Measurements from ENCODE around the gene MAS1. TPM values are rescaled to one million over a fixed set of nuclear protein-coding genes. Genes with fewer than 3 reads are reported as not detected.

MAS1 gene
- total RNA-seq, 1 donor from 2014 or later: not detected

- no peak for DNase-seq (ENCODE audit: low read depth)
- no peaks in the 10 kb centered on the region for H3K36me3 ChIP-seq (ENCODE audit: control insufficient read depth, insufficient read depth, low read length)
- H3K4me3 ChIP-seq (ENCODE audit: low read depth, low read length): no peak overlapping the region
- no peak for TF ChIP-seq CTCF (IDR thresholded peaks at IDR 0.05; ENCODE audit: insufficient read depth, low read length, poor library complexity, severe bottlenecking)
- H3K27me3 ChIP-seq (ENCODE audit: control insufficient read depth, insufficient read depth, low read length): no peaks in the 10 kb centered on the region
Measured at GRCh38 chr6:159894991-159895390, 4.2 kb downstream of the MAS1 start.

- H3K4me3 ChIP-seq (ENCODE audit: low read depth, low read length): no peak overlapping the region
- no peaks in the 10 kb centered on the region for H3K27me3 ChIP-seq (ENCODE audit: control insufficient read depth, insufficient read depth, low read length)
- DNase-seq (ENCODE audit: low read depth): no peak
- H3K36me3 ChIP-seq (ENCODE audit: control insufficient read depth, insufficient read depth, low read length): no peaks in the 10 kb centered on the region
- no peak for TF ChIP-seq CTCF (IDR thresholded peaks at IDR 0.05; ENCODE audit: insufficient read depth, low read length, poor library complexity, severe bottlenecking)
Measured at GRCh38 chr6:159897603-159898002, 6.8 kb downstream of the MAS1 start.

- no peak for TF ChIP-seq CTCF (IDR thresholded peaks at IDR 0.05; ENCODE audit: insufficient read depth, low read length, poor library complexity, severe bottlenecking)
- no peaks in the 10 kb centered on the region for H3K27me3 ChIP-seq (ENCODE audit: control insufficient read depth, insufficient read depth, low read length)
- no peaks in the 10 kb centered on the region for H3K36me3 ChIP-seq (ENCODE audit: control insufficient read depth, insufficient read depth, low read length)
- no peak overlapping the region for H3K4me3 ChIP-seq (ENCODE audit: low read depth, low read length)
- no peak for DNase-seq (ENCODE audit: low read depth)
Measured at GRCh38 chr6:159898519-159898918, 7.7 kb downstream of the MAS1 start.

GRCh38 chr6:159899994-159900745, 9.4 kb downstream of the MAS1 start:
- H3K27me3 ChIP-seq (ENCODE audit: control insufficient read depth, insufficient read depth, low read length): no peaks in the 10 kb centered on the region
- no peak overlapping the region for H3K4me3 ChIP-seq (ENCODE audit: low read depth, low read length)
- peak; percentile 74 for DNase-seq (ENCODE audit: low read depth)
- H3K36me3 ChIP-seq (ENCODE audit: control insufficient read depth, insufficient read depth, low read length): no peaks in the 10 kb centered on the region
- no peak for TF ChIP-seq CTCF (IDR thresholded peaks at IDR 0.05; ENCODE audit: insufficient read depth, low read length, poor library complexity, severe bottlenecking)

GRCh38 chr6:159902620-159903019, 11.8 kb downstream of the MAS1 start:
- Histone ChIP-seq H3K4me3 (ENCODE audit: low read depth, low read length) (no peak overlapping the region), H3K27me3 (ENCODE audit: control insufficient read depth, insufficient read depth, low read length) (no peaks in the 10 kb centered on the region), H3K36me3 (ENCODE audit: control insufficient read depth, insufficient read depth, low read length) (no peaks in the 10 kb centered on the region)
- TF ChIP-seq CTCF (IDR thresholded peaks at IDR 0.05; ENCODE audit: insufficient read depth, low read length, poor library complexity, severe bottlenecking): no peak
- no peak for DNase-seq (ENCODE audit: low read depth)

- H3K27me3 ChIP-seq (ENCODE audit: control insufficient read depth, insufficient read depth, low read length): no peaks in the 10 kb centered on the region
- no peak for DNase-seq (ENCODE audit: low read depth)
- no peaks in the 10 kb centered on the region for H3K36me3 ChIP-seq (ENCODE audit: control insufficient read depth, insufficient read depth, low read length)
- H3K4me3 ChIP-seq (ENCODE audit: low read depth, low read length): no peak overlapping the region
- no peak for TF ChIP-seq CTCF (IDR thresholded peaks at IDR 0.05; ENCODE audit: insufficient read depth, low read length, poor library complexity, severe bottlenecking)
Measured at GRCh38 chr6:159904497-159904911, 13.7 kb downstream of the MAS1 start.

All from kidney epithelial cell (primary cell).